HG02970 (cell line): ENCODE measurements around the gene TGFBI.

Source experiments
- ATAC-seq: cut with Tn5 transposase; IDR thresholded peaks from one replicate; pipeline ENCODE4 v1.9.1; 2021; ENCODE audit warnings: mild to moderate bottlenecking, moderate library complexity, moderate number of reproducible peaks; ENCODE audit not compliant: unreplicated experiment, low FRiP score

The TGFBI gene

DNA sequence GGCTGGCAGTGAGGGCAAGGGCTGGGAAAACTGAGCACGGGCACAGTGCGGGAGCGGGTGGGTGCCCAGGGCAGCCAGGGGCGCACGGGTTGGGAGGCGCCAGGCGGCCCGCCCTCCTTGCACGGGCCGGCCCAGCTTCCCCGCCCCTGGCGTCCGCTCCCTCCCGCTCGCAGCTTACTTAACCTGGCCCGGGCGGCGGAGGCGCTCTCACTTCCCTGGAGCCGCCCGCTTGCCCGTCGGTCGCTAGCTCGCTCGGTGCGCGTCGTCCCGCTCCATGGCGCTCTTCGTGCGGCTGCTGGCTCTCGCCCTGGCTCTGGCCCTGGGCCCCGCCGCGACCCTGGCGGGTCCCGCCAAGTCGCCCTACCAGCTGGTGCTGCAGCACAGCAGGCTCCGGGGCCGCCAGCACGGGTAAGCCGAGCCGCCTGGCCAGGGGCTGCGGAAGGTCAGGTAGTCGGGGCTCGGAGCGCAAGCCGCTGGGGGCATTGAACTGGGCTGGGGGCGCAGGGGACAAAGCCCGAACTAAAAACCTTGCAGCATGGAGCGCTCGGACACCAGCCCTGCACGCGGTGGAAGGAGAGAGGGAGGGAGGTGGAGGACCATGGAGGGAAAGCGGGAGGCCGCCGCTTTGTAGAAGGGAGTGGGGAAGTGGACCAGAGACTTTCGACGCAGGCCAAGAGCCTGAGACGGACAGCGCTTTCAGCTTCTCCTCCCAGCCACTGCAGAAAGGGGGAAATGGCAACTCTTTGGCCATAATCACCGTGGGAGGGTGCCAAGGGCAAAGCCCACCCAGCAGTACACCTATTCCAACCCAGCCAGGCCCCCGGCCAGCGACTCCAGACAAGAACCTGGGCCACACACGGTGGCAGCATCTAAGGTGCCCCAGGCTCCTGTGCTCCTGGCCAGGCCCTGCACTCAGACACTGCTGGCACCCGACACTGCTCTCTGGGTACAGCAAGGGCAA lies at the start of gene TGFBI:
TGFBI (plus strand) TSS at position 207 of the 961 bp plus-strand sequence; CDS start at position 275, 68 bp downstream.
- no peak for ATAC-seq

DNA sequence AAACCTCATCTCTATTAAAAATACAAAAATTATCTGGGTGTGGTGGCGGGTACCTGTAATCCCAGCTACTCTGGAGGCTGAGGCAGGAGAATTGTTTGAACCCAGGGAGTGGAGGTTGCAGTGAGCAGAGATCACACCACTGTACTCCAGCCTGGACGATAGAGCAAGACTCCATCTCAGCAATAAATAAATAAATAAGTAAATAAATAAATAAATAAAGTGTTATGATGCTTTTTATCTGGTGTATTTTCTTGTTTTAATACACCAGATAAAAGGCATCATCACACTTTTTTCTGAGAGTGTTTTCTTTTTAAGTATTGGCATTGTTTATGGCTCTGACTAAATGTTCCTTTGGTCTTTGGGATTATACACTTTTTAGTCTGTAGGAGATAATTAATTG lies 49.8 kb upstream of the TGFBI start:
- no peak for ATAC-seq

DNA sequence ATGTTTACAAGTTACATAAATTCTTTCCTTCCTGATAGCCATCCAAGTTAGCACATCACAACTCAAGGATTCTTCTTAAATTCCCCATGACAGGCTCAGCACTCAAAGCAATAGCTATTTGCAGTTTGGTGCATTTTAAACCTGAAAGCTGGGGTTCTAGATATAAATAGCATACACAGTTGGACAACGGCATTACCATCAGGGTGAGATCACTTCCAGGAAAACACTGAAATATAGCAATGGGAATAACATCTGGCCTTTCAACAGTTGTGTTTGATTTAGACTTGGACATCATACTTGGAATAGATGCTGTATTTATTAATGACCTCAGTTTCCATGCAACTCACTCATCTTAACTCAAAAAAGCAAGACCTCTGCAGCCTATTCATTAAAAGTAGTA lies 49.3 kb upstream of the TGFBI start:
- ATAC-seq: no peak

DNA sequence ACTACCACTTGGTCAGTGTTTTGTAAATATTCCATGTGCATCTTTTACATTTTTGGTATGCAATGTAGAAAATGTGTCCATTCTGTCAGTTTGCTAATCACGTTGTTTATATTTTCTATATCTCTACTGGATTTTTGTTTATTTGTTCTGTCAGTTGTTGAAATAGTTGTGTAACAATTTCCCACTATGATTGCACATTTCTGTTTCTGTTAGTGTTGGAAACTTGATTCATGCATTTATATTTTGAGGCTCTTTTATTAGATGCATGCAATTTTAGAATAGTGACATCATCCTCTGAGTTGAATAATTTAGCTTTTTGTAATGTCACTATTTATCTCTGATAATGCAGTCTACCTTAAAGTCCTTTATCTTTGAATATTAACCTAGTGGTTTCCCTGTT lies 48.2 kb upstream of the TGFBI start:
- ATAC-seq: no peak

DNA sequence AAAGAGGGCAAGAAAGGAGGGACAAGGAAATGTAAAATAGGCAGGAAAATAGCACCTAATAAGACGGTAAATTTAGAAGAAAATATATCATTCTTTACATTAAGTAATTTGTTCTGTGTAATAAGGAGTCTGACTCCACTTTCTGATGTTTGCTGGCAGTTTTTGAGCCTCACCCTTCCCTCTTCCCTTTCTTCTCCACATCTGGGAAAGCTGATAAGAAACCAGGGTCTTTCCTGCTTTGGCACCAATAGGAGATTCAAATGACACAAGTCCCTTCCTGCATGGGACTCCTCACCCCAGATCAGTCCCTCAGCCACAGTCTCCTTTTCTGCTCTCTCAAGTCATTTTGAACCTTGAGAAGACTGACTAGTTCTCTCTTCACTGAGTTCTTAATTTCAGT lies 42.8 kb upstream of the TGFBI start:
- ATAC-seq: no peak

DNA sequence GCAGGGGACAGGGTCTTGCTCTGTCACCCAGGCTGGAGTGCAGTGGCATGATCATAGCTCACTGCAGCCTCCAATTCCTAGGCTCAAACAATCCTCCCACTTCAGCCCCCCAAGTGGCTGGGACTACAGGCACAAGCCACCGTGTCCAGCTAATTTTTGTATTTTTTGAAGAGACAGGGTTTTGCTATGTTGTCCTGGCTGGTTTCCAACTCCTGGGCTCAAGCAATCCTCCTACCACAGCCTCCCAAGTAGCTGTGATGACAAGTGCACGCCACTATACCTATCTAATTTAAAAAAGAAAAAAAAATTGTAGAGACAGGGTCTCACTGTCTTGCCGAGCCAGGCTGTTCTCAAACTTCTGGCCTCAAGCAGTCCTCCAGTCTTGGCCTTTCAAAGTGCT lies 42.4 kb upstream of the TGFBI start:
- no peak for ATAC-seq

DNA sequence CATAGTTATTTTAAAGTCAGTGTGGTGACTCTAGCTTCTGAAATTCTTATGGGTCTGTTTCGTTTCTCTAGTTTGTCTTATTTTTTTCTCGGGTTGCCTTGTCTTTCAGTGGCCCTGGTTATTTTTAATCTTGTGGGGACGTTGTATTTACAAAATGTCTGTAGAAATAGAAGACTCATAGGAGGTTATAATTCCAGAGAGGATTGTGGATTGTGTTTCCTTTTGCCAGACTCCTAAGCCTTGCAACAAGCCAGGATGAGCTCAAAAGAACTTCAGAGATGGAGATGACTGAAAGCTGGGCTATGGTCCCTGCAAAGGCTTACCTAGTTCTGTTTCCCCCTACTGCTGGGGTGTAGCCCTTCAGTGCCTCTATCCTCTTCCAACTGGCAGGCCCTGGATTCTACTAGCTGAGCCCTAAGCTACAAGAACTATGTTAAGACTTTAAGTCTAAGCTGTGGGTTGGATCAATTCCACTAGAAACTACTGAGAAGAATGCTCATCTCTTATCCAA lies 41.8 kb upstream of the TGFBI start:
- no peak for ATAC-seq

DNA sequence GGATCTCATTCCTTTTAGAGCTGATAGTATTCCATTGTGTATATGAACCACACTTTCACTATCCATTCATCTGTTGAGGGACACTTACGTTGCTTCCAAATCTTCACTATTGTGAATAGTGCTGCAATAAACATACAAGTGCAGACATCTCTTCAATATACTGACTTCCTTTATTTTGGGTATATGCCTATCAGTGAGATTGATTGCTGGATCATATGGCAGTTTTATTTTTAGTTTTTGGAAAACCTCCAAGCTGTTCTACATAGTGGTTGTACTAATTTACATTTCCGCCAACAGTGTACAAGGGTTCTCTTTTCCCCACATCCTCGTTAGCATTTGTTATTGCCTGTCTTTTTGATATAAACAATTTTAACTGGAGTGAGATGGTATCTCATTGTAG lies 40.2 kb upstream of the TGFBI start:
- ATAC-seq: no peak

DNA sequence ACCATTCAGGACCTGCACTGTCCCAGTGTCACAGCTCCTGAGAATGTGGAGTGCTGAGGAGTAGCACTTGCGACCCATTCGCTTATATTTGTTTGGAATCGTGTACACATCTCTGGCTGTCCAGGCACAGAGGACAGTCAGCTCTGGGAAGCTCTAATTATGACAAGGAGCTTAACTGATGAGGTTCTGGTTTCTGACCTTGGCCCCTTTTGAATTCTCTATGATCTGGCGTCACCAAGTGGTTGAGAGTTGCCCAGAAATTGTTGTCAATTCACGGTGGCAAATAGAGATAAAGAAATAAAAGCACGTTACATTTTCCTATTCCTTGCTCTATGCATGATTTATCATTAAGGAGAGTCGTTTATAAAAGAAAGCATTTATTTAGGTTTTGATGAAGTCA lies 39.1 kb upstream of the TGFBI start:
- ATAC-seq: no peak

DNA sequence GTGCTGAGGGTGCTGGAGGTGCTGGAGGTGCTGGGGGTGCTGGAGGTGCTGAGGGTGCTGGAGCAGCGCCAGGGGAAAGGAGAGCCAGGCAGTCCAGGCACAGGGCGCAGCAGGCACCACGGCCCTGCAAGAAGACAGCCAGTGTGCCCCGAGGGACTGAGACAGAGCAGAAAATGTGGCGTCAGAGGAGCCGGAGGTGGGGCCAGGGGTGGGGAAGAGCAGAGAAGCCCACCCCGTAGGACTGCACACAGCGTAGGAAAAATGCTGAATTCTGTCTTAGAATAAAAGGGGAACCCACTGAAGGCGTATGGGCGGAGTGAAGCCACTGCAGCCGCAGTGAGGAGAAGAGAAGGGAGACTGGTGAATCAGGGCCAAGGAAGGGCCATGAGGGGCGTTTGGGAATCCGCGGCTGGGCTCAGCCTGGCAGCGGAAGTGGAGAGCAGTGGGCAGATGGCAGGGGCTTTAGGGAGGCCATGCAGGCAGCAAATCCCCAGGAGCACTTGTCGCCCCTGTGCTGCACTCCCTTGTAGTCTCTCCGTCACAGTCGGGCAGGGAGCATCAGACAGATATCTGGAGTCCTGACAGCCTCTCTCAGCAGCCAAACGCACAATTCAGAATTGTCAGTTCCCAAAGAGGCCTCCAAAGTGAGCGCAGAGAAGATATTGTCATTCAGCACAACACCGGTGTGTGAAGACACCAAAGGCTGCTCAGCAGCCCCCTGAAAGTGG lies 38.1 kb upstream of the TGFBI start:
- no peak for ATAC-seq

DNA sequence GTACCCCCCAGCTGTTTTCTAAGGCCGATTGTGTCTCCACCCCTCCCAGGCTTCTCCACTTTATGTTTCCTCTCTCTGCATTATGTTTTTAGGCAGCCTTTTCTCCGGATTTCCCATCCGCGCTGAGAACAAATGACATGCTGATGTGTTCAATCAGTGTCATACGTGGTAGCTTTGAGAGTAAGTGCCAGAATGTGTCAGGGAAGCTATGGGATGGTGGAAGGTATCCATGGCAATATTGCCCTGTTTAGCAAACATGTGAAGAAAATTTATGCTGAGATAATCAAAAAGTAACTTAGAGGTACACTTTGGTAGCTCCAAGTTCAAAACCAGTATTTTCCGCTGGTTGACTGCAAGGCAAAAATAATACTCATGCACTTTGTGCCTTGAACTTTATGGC lies 37.4 kb upstream of the TGFBI start:
- no peak for ATAC-seq

DNA sequence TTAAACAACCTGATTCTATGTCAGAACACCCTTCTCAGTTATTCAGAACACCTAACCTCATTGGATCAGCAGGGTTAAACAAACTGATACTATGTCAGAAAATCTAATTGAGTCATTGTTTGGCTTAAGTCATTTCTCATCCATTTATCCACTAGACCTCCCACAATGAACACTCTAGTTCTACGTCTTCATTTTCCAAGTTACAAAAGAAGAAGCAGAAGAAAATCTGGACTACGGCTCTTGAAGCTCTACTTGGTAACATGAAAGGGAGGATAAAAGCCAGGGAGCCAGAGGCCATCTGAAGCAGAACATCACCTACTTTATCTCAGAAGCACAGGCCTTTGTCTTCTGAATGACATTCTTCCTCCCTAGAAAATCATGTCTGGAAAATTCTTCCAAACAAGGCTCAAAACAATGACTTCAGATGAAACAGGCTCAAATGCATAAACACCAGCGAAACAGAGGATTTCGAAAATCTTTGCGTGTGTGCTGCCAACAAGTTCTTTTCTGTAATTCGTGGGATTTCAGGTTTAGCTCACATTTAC lies 35.4 kb upstream of the TGFBI start:
- no peak for ATAC-seq

DNA sequence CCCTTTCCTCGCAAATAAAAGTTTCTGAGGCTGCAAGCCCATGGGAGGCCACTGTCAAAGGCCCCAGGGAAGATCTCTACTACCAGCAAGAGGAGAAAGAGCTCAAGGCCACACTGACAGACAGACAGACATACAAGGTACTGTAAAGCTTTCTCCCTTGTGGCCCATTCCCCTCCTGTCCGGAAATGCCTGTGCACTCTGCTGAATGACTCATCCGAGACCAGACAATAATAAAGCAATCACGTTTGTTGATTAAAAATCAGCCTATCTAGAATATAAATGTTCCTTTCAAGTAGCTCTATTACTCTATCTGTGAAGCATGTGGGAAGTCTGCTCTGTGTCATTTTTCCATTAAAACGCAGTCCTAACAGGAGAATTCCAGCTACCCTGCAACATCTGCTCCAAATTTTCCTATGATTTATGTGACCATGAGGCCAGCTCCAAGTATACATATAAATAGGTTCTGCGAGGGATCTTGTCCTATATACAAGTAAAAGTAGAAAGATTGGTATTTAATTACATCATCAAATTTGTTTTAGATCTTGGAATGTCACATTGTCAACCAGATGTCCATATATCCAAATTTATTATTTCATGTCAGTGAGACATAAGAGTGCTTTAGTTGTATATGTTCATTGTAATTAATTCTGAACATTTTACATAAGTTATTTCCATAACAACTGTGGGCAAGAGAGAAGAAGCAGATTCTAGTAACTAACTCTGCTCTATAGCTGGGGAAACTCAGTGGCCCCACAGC lies 34.7 kb upstream of the TGFBI start:
- ATAC-seq: no peak

DNA sequence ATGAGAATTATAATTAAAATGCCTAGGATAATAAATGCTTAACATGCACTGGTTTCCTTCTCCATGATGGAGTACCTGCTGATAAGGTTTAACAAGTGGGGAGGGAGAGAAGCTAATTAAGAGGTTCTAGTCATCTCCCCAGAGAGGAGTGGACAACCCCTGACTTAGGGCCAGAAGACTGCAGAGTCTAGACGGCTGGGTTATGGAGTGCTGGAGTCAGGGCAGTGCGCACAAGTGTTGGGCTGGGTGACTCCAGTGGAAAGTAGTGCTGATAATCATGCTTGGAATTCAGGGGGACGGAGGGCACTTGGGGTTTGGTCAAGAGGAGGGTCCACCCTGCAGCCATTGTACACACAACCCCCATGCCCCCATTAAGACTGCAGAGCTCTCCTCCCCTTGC lies 32.8 kb upstream of the TGFBI start:
- ATAC-seq: no peak

DNA sequence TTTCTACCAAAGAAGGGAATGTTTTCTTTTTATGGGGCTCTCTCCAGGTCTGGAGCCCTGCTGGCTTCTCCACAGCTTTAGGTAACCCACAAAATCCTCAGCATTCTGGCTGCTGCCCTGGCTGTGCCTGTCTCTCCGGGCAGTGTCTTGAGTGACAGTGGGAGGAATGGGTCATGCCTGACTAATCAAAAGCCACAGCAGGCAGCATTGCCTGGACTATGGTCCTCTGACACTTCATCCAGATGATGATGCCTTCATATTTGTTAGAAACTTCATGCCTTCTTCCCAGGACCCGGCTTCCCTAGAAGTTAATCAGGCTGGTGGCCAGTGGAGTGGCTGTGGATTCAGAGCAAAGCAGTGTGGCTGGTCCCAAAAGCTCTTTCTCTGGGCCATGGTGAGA lies 32.2 kb upstream of the TGFBI start:
- ATAC-seq: no peak

DNA sequence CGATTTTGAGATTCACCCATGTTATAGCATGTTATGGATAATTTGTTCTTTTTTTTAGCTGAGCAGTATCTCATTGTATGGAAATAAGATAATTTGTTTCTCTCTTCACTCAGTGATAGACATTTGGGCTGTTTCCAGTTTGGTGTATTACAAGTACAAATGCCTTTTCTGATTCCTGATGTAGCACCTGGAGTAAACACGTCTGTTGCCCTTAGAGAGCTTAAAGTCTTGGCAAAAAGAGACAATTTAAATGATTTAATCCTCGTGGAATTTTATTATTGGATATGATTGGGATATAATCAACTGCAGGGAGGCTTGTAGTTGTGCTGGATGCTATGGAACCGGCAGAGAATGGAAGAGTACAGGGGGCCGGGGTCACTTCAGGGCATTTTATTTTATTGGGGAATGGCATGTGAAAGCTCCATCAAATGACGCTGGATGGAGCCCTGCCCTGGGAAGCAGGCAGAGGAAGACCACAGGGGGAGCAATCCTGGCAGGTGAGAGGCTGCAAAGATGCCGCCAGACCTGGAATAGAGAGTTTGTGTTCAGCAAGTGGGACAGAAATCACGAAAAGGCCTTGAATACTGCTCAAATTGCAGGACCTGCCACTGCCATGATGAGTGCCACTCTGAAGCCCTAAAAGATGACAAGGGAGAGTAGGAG lies 31.0 kb upstream of the TGFBI start:
- ATAC-seq: no peak

DNA sequence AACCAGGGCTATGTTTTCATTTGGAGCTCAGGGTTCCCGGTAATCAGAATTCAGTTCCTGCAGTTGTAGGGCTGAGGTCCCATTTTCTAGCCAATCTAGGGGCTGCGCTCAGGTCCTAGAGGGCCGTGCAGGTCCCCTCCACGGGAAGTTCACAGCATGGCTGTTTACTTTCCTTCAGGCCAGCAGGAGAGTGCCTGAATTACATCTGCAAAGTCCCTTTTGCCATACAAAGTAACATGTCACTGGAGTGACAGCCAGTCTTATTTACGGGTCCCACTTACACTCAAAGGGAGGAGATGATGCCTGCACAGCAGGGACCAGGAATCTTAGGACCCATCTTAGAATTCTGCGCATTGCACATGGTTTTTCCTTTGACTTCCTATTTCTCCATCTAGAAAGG lies 29.9 kb upstream of the TGFBI start:
- no peak for ATAC-seq

DNA sequence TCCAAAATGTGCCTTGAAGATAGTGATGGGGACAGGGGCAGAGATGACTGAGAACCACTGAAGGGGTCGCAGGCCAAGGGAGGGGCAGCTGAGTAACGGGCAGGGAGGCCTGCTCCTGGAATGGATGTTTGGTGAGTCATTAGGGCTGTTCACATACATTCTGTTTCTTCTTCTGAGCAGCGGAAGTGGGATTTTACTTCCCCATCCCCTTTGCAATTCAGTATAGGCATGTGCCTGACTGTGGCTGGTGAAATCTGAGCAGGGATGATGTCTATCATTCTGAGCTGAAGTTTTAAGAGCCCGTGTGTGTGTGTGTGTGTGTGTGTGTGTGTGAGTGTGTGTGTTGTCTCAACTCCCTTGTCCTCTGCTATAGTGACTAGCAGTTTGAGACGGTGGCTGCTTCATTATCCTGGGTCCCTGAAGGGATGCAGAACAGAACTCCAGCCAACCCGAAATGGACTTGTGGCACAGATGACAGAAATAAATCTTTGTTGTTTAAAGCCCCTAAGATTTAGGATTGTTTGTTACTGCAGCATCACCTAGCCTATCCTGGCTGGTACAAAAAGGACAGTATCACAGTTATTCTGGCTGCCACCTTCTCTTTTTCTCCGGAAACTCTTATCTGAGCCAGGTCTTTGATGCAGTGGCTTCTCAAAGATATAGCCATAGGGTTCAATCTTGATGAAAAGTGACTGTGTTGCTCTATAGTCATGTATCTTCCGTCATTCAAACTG lies 29.2 kb upstream of the TGFBI start:
- ATAC-seq: no peak

DNA sequence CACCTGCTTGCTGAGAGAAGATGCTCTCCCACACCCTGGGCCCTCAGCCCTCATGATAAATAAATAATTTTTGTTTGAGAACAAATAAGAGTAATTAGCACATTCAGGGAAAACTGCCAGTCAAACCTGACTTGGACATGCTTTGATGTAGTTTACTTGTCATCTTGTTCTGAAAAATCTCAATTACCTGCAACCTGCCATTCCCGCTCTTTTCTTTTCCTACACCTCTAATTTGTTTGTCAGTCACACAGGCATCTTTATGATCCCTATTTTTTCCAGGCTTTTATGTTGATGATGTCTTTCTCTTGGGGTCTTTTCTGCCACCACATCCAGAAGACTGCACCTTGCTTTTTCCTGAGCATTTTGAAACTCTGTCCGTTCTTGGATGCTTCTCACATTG lies 28.6 kb upstream of the TGFBI start:
- no peak for ATAC-seq
